OCI-LY3 (cell line): ENCODE data around the gene BICD2.

Experiments used
- CTCF ChIP-seq: fragments of 200-600, 300-600 bp; sonication (generic); IDR thresholded peaks from 2 replicates; pipeline ENCODE4 v1.5.1; 2014; ENCODE audit warnings: antibody characterized with exemption, low read length, low read depth
- EZH2phosphoT487 ChIP-seq: fragments of 200-600 bp; shearing (Covaris generic); IDR thresholded peaks from 2 replicates; pipeline ENCODE4 v1.6.1; 2018; ENCODE audit warnings: antibody characterized with exemption, mixed run types, low read depth

- TF ChIP-seq CTCF (no peak), EZH2phosphoT487 (no peak)
Measured at GRCh38 chr9:92686954-92687353, 77.7 kb downstream of the BICD2 start.
